Loucy (cell line): ENCODE data around the gene DUSP16.

Experiments
- CTCF ChIP-seq: fragments of 200-600 bp; sonication (generic); conservative IDR thresholded peaks from 2 replicates; pipeline ENCODE4 v1.5.1; 2014; ENCODE audit warnings: mild to moderate bottlenecking, antibody characterized with exemption, low read length
- EZH2phosphoT487 ChIP-seq: fragments of 200-600 bp; IDR thresholded peaks from 2 replicates; pipeline ENCODE4 v1.6.1; 2018; ENCODE audit warnings: antibody characterized with exemption, mild to moderate bottlenecking, moderate library complexity, borderline replicate concordance

GRCh38 chr12:12553208-12553785, 9.4 kb downstream of the DUSP16 start:
- TF ChIP-seq CTCF (no peak), EZH2phosphoT487 (no peak)
